IMR-90 (cell line): ENCODE measurements around the gene ZCCHC24.

Source experiments
- CTCF ChIP-seq: conservative IDR thresholded peaks from 2 replicates; pipeline ENCODE4 v1.5.1; 2012; ENCODE audit warnings: mild to moderate bottlenecking, low read depth, low read length, improper control_type of control experiment
- MAZ ChIP-seq: IDR thresholded peaks from 2 replicates; pipeline ENCODE4 v1.6.1; 2012; ENCODE audit warnings: low read depth, mild to moderate bottlenecking, low read length, improper control_type of control experiment, moderate library complexity, borderline replicate concordance
- MXI1 ChIP-seq: IDR thresholded peaks from 2 replicates; pipeline ENCODE4 v1.6.1; 2012; ENCODE audit warnings: low read depth, mild to moderate bottlenecking, low read length, moderate library complexity, borderline replicate concordance
- NFE2L2 ChIP-seq: fragments of 150-350 bp; IDR thresholded peaks from 2 replicates; pipeline ENCODE4 v1.6.1; 2016; ENCODE audit warnings: low read depth, mild to moderate bottlenecking, low read length
- POLR2A ChIP-seq: IDR thresholded peaks from 2 replicates; pipeline ENCODE4 v1.6.1; 2012; ENCODE audit warnings: mild to moderate bottlenecking, low read depth, low read length
- RAD21 ChIP-seq: IDR thresholded peaks from 2 replicates; pipeline ENCODE4 v1.6.1; 2012; ENCODE audit warnings: low read length, improper control_type of control experiment
- RCOR1 ChIP-seq: IDR thresholded peaks from 2 replicates; pipeline ENCODE4 v1.6.1; 2012; ENCODE audit warnings: mild to moderate bottlenecking, low read length, improper control_type of control experiment; ENCODE audit not compliant: insufficient replicate concordance
- RFX5 ChIP-seq: IDR thresholded peaks from 2 replicates; pipeline ENCODE4 v1.8.0; 2012; ENCODE audit warnings: low read depth, mild to moderate bottlenecking, low read length, moderate library complexity
- SMC3 ChIP-seq: fragments of 150-350 bp; IDR thresholded peaks from 2 replicates; pipeline ENCODE4 v1.6.1; 2016; ENCODE audit warnings: low read depth, mild to moderate bottlenecking, antibody characterized with exemption, low read length, moderate library complexity
- TF ChIP-seq, protein P1 (sequence below): fragments of 150-350 bp; IDR thresholded peaks from 2 replicates; pipeline ENCODE4 v1.6.1; 2016; ENCODE audit warnings: low read depth, mild to moderate bottlenecking, low read length, moderate library complexity, borderline replicate concordance

GRCh38 chr10:79346388-79347225, 98.8 kb downstream of the ZCCHC24 start:
- TF ChIP-seq MAZ (no peak), POLR2A (no peak), CTCF (no peak), MXI1 (no peak), SMC3 (no peak), RAD21 (no peak), RFX5 (no peak), NFE2L2 (no peak), RCOR1 (no peak)
- TF ChIP-seq, protein P1, sequence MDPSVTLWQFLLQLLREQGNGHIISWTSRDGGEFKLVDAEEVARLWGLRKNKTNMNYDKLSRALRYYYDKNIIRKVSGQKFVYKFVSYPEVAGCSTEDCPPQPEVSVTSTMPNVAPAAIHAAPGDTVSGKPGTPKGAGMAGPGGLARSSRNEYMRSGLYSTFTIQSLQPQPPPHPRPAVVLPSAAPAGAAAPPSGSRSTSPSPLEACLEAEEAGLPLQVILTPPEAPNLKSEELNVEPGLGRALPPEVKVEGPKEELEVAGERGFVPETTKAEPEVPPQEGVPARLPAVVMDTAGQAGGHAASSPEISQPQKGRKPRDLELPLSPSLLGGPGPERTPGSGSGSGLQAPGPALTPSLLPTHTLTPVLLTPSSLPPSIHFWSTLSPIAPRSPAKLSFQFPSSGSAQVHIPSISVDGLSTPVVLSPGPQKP: no peak
